NCI-H2227 (cell line): ENCODE data around the gene SPATA7.

Experiments used
- DNase-seq: peaks from one replicate; lab custom pipeline; 2025; ENCODE audit not compliant: unreplicated experiment; lab: John Stamatoyannopoulos, UW

Gene SPATA7

GRCh38 chr14:88411039-88411438 lies 25.6 kb downstream of the SPATA7 start:
- no peak for DNase-seq

- DNase-seq: no peak
Measured at GRCh38 chr14:88417594-88417993, 32.1 kb downstream of the SPATA7 start.

- no peak for DNase-seq
Measured at GRCh38 chr14:88420187-88420586, 34.7 kb downstream of the SPATA7 start.

- DNase-seq: no peak
Measured at GRCh38 chr14:88421286-88421685, 35.8 kb downstream of the SPATA7 start.

- no peak for DNase-seq
Measured at GRCh38 chr14:88422047-88422446, 36.6 kb downstream of the SPATA7 start.

GRCh38 chr14:88422919-88423650 lies 37.6 kb downstream of the SPATA7 start:
- no peak for DNase-seq

GRCh38 chr14:88424573-88424972 lies 39.1 kb downstream of the SPATA7 start:
- DNase-seq: no peak

GRCh38 chr14:88426271-88426670 lies 40.8 kb downstream of the SPATA7 start:
- no peak for DNase-seq

- DNase-seq: no peak
Measured at GRCh38 chr14:88430976-88431375, 45.5 kb downstream of the SPATA7 start.

GRCh38 chr14:88437658-88438057 lies 52.2 kb downstream of the SPATA7 start:
- DNase-seq: no peak

GRCh38 chr14:88439088-88439487 lies 53.6 kb downstream of the SPATA7 start:
- no peak for DNase-seq

- no peak for DNase-seq
Measured at GRCh38 chr14:88452231-88452630, 66.8 kb downstream of the SPATA7 start.

- DNase-seq: no peak
Measured at GRCh38 chr14:88454886-88455285, 69.4 kb downstream of the SPATA7 start.

- peak; percentile 3 for DNase-seq
Measured at GRCh38 chr14:88463318-88463717, 77.9 kb downstream of the SPATA7 start.

GRCh38 chr14:88468406-88468805 lies 82.9 kb downstream of the SPATA7 start:
- no peak for DNase-seq

GRCh38 chr14:88470542-88471440 lies 85.3 kb downstream of the SPATA7 start:
- no peak for DNase-seq

- no peak for DNase-seq
Measured at GRCh38 chr14:88473791-88474190, 88.3 kb downstream of the SPATA7 start.

GRCh38 chr14:88476214-88476774 lies 90.8 kb downstream of the SPATA7 start:
- DNase-seq: no peak

- no peak for DNase-seq
Measured at GRCh38 chr14:88476825-88477224, 91.4 kb downstream of the SPATA7 start.

- DNase-seq: no peak
Measured at GRCh38 chr14:88477513-88478250, 92.2 kb downstream of the SPATA7 start.

- DNase-seq: no peak
Measured at GRCh38 chr14:88478931-88479330, 93.5 kb downstream of the SPATA7 start.
